Glutamatergic neuron (in vitro differentiated cells): ENCODE results near the gene SFI1. TPM values are rescaled to one million over a fixed set of nuclear protein-coding genes. Genes with fewer than 3 reads are reported as not detected.
"Not testable (repeated sequence)": the region's sequence is repeated elsewhere in the genome, so short reads cannot be mapped to it uniquely, and the experiment has no call there.

Experiments
- DNase-seq: peaks from one replicate; pipeline ENCODE4 v3.0.0; 2022
- H3K27ac Mint-ChIP-seq: one replicate; pipeline ENCODE4 v1.8.0; 2020; ENCODE audit warnings: mild to moderate bottlenecking, mixed read lengths, inconsistent platforms; ENCODE audit not compliant: unreplicated experiment
- H3K27me3 Mint-ChIP-seq: one replicate; pipeline ENCODE4 v1.8.0; 2020; ENCODE audit warnings: mild to moderate bottlenecking, moderate library complexity, mixed read lengths, inconsistent platforms; ENCODE audit not compliant: unreplicated experiment
- H3K36me3 Mint-ChIP-seq: one replicate; pipeline ENCODE4 v1.8.0; 2020; ENCODE audit warnings: mild to moderate bottlenecking, mixed read lengths, inconsistent platforms; ENCODE audit not compliant: unreplicated experiment
- H3K4me1 Mint-ChIP-seq: one replicate; pipeline ENCODE4 v1.8.0; 2020; ENCODE audit warnings: mild to moderate bottlenecking, low read depth, mixed read lengths, inconsistent platforms; ENCODE audit not compliant: unreplicated experiment
- H3K4me3 Mint-ChIP-seq: one replicate; pipeline ENCODE4 v1.8.0; 2020; ENCODE audit warnings: mild to moderate bottlenecking, mixed read lengths, inconsistent platforms; ENCODE audit not compliant: unreplicated experiment
- H3K9me3 Mint-ChIP-seq: one replicate; pipeline ENCODE4 v1.8.0; 2020; ENCODE audit warnings: mild to moderate bottlenecking, moderate library complexity, mixed read lengths, inconsistent platforms; ENCODE audit not compliant: unreplicated experiment
- total RNA-seq: library from RNA; stranded (reverse); fragmentation: NEBNext Ultra II Directional; extraction: Animal tissue kit (Norgen Biotek cat#: 25700); gene quantifications from one replicate; pipeline ENCODE4 v1.2.1, GENCODE V29; 2021; ENCODE audit not compliant: unreplicated experiment
- TF ChIP-seq, protein P1 (sequence below): fragments of 200-600 bp; sonication (generic); IDR thresholded peaks from one replicate; pipeline ENCODE4 v1.5.0; 2021; ENCODE audit not compliant: partially characterized antibody, unreplicated experiment

SFI1 gene
- total RNA-seq, 1 donor from 2014 or later, result 48.7 TPM

DNA sequence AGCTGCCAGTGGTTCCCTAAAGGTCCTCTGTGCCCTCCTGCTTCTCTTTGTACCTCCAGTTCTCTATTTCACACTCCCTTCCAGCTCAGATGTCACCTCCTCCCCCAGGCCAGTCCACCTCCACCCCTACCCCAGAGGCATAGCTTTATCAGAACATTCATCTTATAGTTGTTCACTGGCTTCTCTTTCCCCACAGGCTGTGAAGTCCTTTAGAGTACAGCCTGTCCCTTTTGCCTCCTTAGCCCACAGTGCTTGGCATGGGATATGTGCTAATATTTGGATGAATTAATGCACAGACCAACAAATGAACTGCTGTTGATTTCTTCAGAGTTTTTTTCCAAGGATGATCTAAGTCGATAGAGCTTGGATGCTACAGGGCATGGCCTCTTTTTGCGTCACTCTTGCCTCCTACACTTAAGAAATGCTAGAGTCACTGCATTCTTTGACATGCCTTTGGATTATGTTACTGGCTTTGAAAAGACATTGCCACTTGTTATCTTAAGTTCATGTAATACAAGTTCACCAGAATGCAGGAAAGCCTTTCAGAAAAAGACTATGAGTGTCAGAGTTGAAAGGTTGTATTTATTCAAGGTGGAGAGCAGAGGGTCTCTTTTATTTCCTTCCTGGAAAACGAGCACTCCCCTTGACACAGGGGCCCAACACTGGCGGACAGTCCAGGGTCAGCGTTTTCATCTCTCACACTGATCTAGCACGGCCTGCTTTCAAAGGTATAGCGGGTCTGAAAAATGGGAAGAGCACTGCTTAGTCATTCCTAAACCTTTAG is 90.0 kb downstream of the SFI1 start:
- Mint-ChIP-seq H3K27me3 (no peaks in the 10 kb centered on the region), H3K9me3 (peaks cover 2% of the 10 kb centered on the region), H3K4me3 (no peak overlapping the region), H3K4me1 (no peaks in the 10 kb centered on the region), H3K36me3 (no peaks in the 10 kb centered on the region), H3K27ac (no peak overlapping the region)
- no peak for DNase-seq
- TF ChIP-seq, protein P1, sequence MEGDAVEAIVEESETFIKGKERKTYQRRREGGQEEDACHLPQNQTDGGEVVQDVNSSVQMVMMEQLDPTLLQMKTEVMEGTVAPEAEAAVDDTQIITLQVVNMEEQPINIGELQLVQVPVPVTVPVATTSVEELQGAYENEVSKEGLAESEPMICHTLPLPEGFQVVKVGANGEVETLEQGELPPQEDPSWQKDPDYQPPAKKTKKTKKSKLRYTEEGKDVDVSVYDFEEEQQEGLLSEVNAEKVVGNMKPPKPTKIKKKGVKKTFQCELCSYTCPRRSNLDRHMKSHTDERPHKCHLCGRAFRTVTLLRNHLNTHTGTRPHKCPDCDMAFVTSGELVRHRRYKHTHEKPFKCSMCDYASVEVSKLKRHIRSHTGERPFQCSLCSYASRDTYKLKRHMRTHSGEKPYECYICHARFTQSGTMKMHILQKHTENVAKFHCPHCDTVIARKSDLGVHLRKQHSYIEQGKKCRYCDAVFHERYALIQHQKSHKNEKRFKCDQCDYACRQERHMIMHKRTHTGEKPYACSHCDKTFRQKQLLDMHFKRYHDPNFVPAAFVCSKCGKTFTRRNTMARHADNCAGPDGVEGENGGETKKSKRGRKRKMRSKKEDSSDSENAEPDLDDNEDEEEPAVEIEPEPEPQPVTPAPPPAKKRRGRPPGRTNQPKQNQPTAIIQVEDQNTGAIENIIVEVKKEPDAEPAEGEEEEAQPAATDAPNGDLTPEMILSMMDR, result no peak

DNA sequence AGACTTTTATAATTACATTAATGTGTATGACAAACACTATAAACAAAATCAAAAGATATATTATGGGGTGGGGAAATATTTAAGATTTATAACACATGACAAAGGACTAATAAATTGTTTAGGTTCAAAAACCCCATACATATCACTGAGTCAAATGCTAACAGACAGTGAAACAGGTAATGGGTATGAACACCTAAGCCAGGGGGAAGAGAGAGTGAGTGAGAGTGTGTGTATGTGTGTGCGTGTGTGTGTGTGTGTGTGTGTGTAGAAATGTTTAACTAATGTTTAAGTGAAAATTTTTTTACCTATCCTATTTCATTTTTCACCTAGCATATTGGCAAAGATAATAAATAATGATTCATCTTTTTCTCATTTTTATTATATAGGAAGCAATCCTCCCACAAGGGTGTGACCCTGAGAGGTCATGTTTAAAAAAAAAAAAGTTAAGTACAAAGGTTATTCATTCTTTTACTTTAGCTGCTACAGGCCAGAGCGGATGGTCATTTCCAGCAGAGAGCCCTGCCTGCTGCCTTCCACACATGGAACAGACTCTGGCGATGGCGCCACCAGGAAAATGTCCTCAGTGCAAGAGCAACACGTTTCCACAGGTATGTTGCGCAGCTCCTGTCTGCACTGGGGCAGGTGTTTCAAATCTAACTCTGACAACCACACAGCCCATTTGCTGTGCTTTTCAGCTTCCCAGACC is 92.8 kb downstream of the SFI1 start:
- H3K4me1 Mint-ChIP-seq, result no peaks in the 10 kb centered on the region
- H3K9me3 Mint-ChIP-seq, result peaks cover 2% of the 10 kb centered on the region
- H3K27ac Mint-ChIP-seq, result no peak overlapping the region
- no peaks in the 10 kb centered on the region for H3K36me3 Mint-ChIP-seq
- TF ChIP-seq, protein P1, result no peak
- no peak for DNase-seq
- no peaks in the 10 kb centered on the region for H3K27me3 Mint-ChIP-seq
- H3K4me3 Mint-ChIP-seq, result no peak overlapping the region

DNA sequence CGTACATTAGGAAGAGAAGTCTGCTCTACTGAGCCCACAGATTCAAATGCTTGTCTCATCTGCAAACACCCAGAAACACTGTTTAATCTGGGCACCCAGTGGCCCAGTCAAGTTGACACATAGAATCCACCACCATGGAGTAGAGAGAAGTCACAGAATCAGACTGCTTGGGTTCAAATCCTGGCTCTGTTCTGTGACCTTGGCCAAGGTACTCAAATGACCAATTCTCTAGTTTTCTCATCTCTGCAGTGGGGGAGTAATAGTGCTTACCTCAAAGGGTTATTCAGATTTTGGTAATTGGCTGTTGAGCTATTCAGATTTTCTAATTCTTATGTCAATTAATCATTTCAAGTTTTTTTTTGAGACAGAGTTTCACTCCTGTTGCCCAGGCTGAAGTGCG is 93.8 kb downstream of the SFI1 start:
- not testable (repeated sequence) for H3K27me3 Mint-ChIP-seq, H3K27ac Mint-ChIP-seq

DNA sequence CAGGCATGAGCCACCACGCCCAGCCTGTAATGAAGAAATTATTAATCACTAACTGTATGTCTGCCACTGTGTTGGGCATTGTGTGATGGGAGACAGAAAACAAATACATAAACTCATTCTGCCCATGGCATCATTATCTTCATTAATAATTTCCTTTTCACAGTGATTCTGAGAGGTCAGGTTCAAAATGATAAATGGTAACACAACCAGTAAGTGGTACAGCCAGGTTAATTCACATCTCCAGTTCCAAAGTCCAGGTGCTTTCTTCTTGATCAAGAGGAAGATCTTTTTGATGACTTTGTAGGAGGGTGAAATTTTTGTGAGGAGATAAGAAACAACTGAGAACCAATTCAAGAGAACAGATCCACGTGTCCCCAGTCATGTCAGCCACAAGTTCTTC is 98.9 kb downstream of the SFI1 start:
- DNase-seq, result no peak
- TF ChIP-seq, protein P1, result no peak
- no peaks in the 10 kb centered on the region for H3K36me3 Mint-ChIP-seq
- H3K4me1 Mint-ChIP-seq, result no peaks in the 10 kb centered on the region
- H3K27ac Mint-ChIP-seq, result no peak overlapping the region
- H3K27me3 Mint-ChIP-seq, result no peaks in the 10 kb centered on the region
- H3K9me3 Mint-ChIP-seq, result peaks cover 2% of the 10 kb centered on the region
- H3K4me3 Mint-ChIP-seq, result no peak overlapping the region

More for the DNA sequence above, 93.8 kb downstream of the SFI1 start:
- not testable (repeated sequence) for H3K4me1 Mint-ChIP-seq, H3K9me3 Mint-ChIP-seq, DNase-seq, H3K36me3 Mint-ChIP-seq, H3K4me3 Mint-ChIP-seq

DNA sequence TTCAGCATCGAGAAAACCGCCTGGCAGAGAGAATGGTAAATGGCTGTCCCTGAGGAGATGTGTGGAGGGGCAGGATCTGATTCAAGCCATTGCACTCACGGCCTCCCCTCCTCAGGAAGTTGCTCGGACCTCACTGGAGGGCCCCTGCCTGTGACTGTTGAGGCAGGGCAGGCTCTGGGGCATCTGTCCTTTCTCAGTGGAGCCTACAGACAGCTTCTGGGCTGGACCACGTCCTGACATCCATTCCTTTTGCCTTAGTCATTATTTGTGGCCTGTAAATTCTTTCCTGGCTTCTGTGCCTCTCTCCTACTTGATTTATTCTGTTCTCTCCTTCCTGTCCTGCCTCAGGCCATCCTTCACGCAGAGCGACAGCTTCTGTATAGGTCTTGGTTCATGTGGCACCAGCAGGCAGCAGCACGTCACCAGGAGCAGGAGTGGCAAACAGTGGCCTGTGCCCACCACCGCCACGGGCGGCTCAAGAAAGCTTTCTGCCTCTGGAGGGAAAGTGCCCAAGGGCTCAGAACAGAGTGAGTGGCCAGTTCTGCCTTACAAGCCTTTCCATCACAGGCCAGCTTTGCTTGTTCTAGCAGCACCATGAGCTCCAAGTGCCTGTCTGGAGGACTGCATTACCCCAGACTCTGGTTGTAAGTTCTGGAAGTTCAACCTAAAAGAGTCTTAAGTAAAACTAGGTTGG is 106.1 kb downstream of the SFI1 start:
- Mint-ChIP-seq H3K4me3 (no peak overlapping the region), H3K4me1 (peaks cover 4% of the 10 kb centered on the region), H3K9me3 (peaks cover 2% of the 10 kb centered on the region), H3K27ac (no peak overlapping the region), H3K27me3 (no peaks in the 10 kb centered on the region), H3K36me3 (no peaks in the 10 kb centered on the region)
- TF ChIP-seq, protein P1, result no peak
- DNase-seq, result no peak
